Esophagus squamous epithelium (tissue), 5 donors: ENCODE data around the gene SPAG9. TPM values are rescaled to one million over a fixed set of nuclear protein-coding genes. Genes with fewer than 3 reads are reported as not detected.

ENCODE experiments used
- DNase-seq: peaks from one replicate; lab custom pipeline; 2025; lab: John Stamatoyannopoulos, UW
- H3K27ac ChIP-seq, 4 donors: fragments of 200-600 bp; sonication (generic); one replicate each; pipeline ENCODE4 v1.5.1; 2016 to 2019; ENCODE audit warnings: mild to moderate bottlenecking in 1 of 4
- H3K27me3 ChIP-seq, 4 donors: fragments of 200-600 bp; sonication (generic); 1 replicate in 3 of 4; 2 replicates in 1 of 4; pipeline versions ENCODE4 v1.5.1 to v1.6.0; 2017 to 2021; ENCODE audit warnings: antibody characterized with exemption in 1 of 4
- H3K36me3 ChIP-seq, 3 donors: fragments of 200-600 bp; sonication (generic); one replicate each; pipeline ENCODE4 v1.5.1; 2016 to 2019
- H3K4me1 ChIP-seq, 3 donors: fragments of 200-600 bp; sonication (generic); one replicate each; pipeline ENCODE4 v1.5.1; 2017 to 2019
- H3K4me3 ChIP-seq, 4 donors: fragments of 200-600 bp; sonication (generic); 1 replicate in 3 of 4; 2 replicates in 1 of 4; pipeline ENCODE4 v1.5.1; 2016 to 2019; ENCODE audit warnings: mild to moderate bottlenecking in 2 of 4, moderate library complexity in 1 of 4
- H3K9me3 ChIP-seq, 3 donors: fragments of 200-600 bp; sonication (generic); one replicate each; pipeline ENCODE4 v1.5.1; 2016 to 2019
- POLR2A ChIP-seq, 4 donors: fragments of 450-650 bp; IDR thresholded peaks; one replicate each; pipeline ENCODE4 v1.6.1; 2017; ENCODE audit warnings: antibody characterized with exemption in 4 of 4, mild to moderate bottlenecking in 4 of 4, moderate library complexity in 3 of 4
- WGBS, 2 donors: methylation state at CpG; one replicate each; pipeline ENCODE4 v1.1.5; 2018; 5-methylcytosine and 5-hydroxymethylcytosine counted together
- intact Hi-C: fragments of 100-400 bp; cut with DNase I; formaldehyde crosslinking; loops from one replicate; pipeline ENCODE4 v1.15.0; 2022
- total RNA-seq, 4 donors: library from RNA; depleted of rRNA; stranded (reverse); fragments of >200 nt; gene quantifications; one replicate each; pipeline ENCODE4 v1.1.0, GENCODE V29; 2016
- TF ChIP-seq, protein P1 (sequence below), 6 experiments: fragments of 450-650 bp in 4 of 6; fragments of 200-600 bp in 2 of 6; sonication (generic) in 2 of 6; IDR thresholded peaks; one replicate each; pipeline ENCODE4 v1.5.1; 2016 to 2019; ENCODE audit warnings: antibody characterized with exemption in 6 of 6, mild to moderate bottlenecking in 4 of 6, moderate library complexity in 4 of 6
- donor health status: DM: yes; HTN: yes; CAD: no.

SPAG9 gene
- total RNA-seq, 4 donors from 2014 or later: 25.6 to 88.5 (median 49.9) TPM

DNA sequence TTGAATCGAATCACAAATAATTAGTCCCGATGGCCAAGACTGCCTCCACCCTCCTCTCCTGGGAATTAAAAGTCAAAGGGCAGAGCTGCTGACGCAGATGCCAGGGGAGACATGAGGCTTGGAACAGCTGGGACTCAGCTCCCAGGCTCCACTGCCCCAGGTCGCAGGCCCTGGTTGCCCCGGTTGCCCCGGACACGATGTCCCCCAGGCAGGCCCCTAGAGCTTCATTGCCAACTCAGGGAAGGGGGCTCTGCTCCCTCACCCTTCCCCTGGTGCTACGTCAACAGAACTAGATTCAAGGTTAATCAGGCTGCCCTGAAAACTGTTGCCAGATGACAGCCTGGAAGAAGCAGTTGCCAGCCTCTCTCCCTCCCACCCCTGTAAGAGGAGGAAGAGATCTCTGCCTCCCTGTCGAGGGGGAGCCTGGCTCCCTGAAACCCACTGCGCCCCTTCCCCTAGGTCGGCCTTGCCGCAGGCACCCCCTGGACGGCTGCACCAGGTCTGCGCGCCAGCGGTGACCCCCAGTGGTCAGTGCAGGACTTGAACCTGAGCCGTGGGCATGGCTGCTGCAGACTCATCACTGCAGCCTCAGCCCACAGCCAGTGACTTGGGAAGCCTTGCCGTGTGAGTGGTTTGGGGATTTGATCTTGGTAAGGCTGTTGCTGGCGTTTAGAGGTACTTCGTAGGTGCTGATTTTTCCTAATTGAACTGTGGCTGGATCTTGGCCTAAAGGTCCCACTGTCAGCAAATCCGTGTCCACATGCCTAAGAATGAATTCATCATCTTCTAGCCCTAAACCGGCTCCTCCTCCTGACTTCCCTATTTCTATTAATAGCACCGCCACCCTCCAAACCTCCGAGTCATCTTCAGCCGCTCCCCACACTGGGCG, 170.4 kb downstream of the SPAG9 start:
- Histone ChIP-seq H3K4me3 (peak overlapping the region in 2 of 4 donors; percentile 7 to 48), H3K27me3 (no peaks in the 10 kb centered on the region), H3K36me3 (no peaks in the 10 kb centered on the region), H3K27ac (peak overlapping the region; percentile 84 to 95 (median 92)), H3K4me1 (peaks cover 37 to 72% (median 48%) of the 10 kb centered on the region in 3 donors), H3K9me3 (no peaks in the 10 kb centered on the region)
- intact Hi-C loops: loop anchor here (5.0 to 10.0 kb wide), 2 partner anchors 83 to 165 kb away; partner anchors contain the start of gene TOB1
- peak; percentile 31 for DNase-seq
- 8 to 10% methylated on average over 14 to 18 of the region's 26 CpGs for WGBS, 2 donors
- TF ChIP-seq, protein P1, sequence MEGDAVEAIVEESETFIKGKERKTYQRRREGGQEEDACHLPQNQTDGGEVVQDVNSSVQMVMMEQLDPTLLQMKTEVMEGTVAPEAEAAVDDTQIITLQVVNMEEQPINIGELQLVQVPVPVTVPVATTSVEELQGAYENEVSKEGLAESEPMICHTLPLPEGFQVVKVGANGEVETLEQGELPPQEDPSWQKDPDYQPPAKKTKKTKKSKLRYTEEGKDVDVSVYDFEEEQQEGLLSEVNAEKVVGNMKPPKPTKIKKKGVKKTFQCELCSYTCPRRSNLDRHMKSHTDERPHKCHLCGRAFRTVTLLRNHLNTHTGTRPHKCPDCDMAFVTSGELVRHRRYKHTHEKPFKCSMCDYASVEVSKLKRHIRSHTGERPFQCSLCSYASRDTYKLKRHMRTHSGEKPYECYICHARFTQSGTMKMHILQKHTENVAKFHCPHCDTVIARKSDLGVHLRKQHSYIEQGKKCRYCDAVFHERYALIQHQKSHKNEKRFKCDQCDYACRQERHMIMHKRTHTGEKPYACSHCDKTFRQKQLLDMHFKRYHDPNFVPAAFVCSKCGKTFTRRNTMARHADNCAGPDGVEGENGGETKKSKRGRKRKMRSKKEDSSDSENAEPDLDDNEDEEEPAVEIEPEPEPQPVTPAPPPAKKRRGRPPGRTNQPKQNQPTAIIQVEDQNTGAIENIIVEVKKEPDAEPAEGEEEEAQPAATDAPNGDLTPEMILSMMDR (IDR thresholded peaks at IDR 0.05): peak; percentile 25 to 78 (median 69)
- no peak for TF ChIP-seq POLR2A (IDR thresholded peaks at IDR 0.05)

GRCh38 chr17:50949128-50949988, 171.3 kb downstream of the SPAG9 start:
- Histone ChIP-seq H3K4me3 (no peak overlapping the region), H3K4me1 (peaks cover 38 to 71% (median 48%) of the 10 kb centered on the region in 3 donors), H3K27me3 (no peaks in the 10 kb centered on the region), H3K36me3 (no peaks in the 10 kb centered on the region), H3K27ac (peak overlapping the region; percentile 84 to 95 (median 92)), H3K9me3 (no peaks in the 10 kb centered on the region)
- TF ChIP-seq, protein P1 (IDR thresholded peaks at IDR 0.05): no peak
- DNase-seq: no peak
- WGBS, 2 donors: 56 to 87% methylated on average over 3 to 12 of the region's 21 CpGs
- intact Hi-C loops: no loop called here

DNA sequence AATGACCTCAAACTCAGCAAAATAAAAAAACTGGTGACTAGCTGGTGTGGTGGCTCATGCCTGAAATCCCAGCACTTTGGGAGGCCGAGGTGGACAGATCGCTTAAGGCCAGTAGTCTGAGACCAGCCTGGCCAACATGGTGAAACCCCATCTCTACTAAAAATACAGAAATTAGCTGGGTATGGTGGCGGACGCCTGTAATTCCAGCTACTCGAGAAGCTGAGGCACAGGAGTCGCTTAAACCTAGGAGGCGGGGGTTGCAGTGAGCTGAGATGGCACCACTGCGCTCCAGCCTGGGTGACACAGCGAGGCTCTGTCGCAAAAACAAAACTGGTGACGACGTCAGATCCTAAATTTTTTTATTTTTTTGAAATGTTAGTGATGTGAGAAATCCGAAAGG, 172.0 kb downstream of the SPAG9 start:
- intact Hi-C loops: no loop called here
- H3K4me1 ChIP-seq: peaks cover 41 to 71% (median 49%) of the 10 kb centered on the region in 3 donors
- TF ChIP-seq, protein P1 (IDR thresholded peaks at IDR 0.05): no peak
- TF ChIP-seq POLR2A (IDR thresholded peaks at IDR 0.05): no peak
- no peak for DNase-seq
- H3K27ac ChIP-seq: peak overlapping the region; percentile 84 to 95 (median 92)
- no peaks in the 10 kb centered on the region for H3K36me3 ChIP-seq
- H3K27me3 ChIP-seq: no peaks in the 10 kb centered on the region
- H3K9me3 ChIP-seq: no peaks in the 10 kb centered on the region
- 80 to 93% methylated on average over 10 to 12 of the region's 13 CpGs for WGBS, 2 donors
- H3K4me3 ChIP-seq: no peak overlapping the region

GRCh38 chr17:50947782-50948543, 172.7 kb downstream of the SPAG9 start:
- WGBS, 2 donors: 38 to 46% methylated on average over 6 to 11 of the region's 15 CpGs
- no peak for DNase-seq
- H3K27me3 ChIP-seq: no peaks in the 10 kb centered on the region
- H3K4me3 ChIP-seq: no peak overlapping the region
- intact Hi-C loops: no loop called here
- H3K9me3 ChIP-seq: no peaks in the 10 kb centered on the region
- peak overlapping the region; percentile 84 to 95 (median 92) for H3K27ac ChIP-seq
- peaks cover 41 to 72% (median 46%) of the 10 kb centered on the region in 3 donors for H3K4me1 ChIP-seq
- TF ChIP-seq POLR2A (IDR thresholded peaks at IDR 0.05): no peak
- TF ChIP-seq, protein P1 (IDR thresholded peaks at IDR 0.05): no peak
- H3K36me3 ChIP-seq: no peaks in the 10 kb centered on the region
